GM21576 (cell line): Measurements from ENCODE around the gene DPH5.

Source experiments
- ATAC-seq: cut with Tn5 transposase; IDR thresholded peaks from one replicate; pipeline ENCODE4 v1.9.1; 2021; ENCODE audit warnings: mild to moderate bottlenecking, moderate library complexity; ENCODE audit not compliant: unreplicated experiment

The DPH5 gene

DNA sequence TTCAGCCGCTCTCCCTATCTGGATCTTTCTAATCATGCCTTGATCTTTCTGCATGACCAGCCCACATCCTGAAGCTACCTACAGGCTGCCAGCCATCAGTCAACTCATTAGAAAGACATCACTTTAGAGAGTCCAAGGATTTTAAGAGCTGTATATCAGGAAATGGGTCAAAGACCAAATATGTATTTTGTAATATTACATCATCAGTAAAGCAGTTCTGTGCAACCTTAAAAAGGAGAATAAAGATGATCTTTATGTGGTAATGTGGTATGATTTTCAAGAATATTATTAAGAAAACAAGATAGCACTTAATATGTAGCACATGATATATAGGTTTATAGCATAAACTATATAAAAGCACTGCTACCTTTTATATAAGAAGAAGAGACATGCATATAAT is 82.1 kb downstream of the DPH5 start:
- no peak for ATAC-seq

DNA sequence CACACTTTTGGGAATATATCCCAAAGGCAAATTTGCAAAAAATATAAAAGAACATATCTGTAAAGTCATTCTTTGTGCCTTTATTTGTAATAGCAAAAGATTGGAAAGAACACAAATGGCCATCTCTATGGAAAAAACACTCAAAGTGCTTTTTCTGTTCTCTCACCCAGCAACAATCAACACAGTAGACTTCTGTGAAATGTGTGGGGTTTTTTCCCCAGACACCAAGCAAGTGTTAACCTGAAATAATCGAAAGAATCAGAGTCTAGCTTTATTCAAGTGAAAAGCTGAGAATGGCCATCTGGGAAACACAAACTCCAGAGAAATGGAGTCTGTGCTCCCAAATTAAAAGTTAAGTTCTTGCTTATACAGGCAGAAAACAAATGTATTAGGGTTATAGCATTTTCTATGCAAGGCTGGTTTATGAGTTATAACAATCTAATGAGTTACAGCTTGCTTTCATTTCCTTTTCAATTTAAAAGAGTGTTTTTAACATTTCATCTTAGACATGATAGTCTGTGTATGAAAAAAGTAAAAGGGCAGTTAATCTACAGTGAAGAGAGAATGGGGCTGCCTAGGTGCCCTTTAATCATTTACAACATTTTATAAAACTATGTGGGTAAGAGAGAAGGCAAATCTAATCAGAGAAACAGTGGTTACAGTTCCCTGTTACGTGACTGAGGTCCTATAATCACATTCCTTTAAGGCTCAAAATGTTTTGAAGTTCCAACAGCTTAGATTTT is 83.1 kb downstream of the DPH5 start:
- ATAC-seq, result no peak

DNA sequence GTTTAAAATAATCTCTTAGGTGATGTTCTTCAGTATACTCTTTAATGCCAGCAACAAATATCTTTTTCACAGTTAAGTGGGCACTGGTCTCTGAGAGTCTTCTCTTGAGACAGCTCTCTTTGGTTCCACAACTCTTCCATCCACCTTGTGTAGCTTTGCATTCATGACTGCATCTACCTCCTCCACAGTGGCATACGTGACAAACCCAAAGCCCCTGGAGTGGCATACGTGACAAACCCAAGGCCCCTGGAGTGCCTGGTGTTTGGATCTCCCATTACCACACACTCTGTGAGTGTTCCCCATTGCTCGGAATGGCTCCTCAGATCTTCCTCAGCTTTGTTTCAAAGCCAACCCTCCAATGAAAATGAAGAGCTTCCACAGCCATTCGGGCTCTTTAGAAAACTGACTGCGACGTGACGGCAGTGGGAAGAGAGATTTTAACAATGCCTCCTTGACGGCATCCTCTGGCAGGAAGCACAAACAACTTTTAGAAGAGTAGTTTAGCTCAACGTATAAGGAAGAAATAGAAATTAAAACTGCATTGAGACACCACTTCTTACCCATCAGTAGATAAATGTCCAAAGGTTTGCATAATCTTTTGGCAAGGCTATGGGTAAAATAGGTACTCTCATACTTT is 83.9 kb downstream of the DPH5 start:
- ATAC-seq, result no peak

DNA sequence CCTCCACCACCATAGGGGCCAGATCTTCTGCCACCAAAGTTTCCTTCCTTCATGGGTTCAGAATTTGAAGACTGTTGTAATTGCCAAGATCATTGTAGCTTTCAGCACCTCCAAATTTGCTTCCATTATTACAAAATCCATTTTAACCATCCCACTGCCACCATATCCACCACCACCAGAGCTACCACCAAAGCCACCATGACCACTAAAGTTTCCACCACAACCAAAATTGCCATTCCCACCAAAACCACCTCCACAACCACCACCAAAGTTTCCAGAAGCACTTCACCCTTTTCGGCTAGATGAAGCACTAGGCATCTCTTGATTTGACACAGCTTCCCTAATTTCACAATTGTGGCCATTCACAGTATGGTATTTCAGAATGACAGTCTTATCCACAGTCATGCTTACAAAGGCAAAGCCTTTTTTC is 84.5 kb downstream of the DPH5 start:
- no peak for ATAC-seq
